ENCODE data around the gene MIPEP. TPM values are rescaled to one million over a fixed set of nuclear protein-coding genes. Genes with fewer than 3 reads are reported as not detected.

Gene MIPEP
- polyA plus RNA-seq, 1 donor (not counting 4 experiments of a cell fraction or from before 2014, with no cell fraction given): 35.0 TPM

DNA sequence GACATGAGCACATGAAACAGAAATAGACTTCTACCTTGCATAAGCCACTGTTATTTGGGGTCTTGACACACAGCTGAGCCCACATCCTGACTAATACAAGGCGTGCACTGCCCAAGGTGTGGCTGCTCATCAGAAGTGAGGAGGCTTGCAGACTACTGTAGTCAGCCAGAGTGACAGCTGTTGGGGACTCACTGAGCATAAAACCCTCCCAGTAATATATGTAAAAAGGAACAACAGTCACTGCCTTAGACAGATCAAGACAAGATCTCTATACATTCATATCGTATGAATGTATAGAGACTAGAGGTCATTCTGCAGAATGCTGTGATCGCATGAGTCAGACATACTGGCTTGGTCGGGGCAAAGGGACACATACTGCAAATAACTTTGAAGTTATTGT lies 12.2 kb upstream of the MIPEP start:
- no peaks in the 10 kb centered on the region for H3K9me3 ChIP-seq (ENCODE audit: control insufficient read depth, low read depth, low read length)
- H3K79me2 ChIP-seq (ENCODE audit: control insufficient read depth, insufficient read depth, low read length): no peaks in the 10 kb centered on the region
- FAIRE-seq: no peak
- H3K27ac ChIP-seq (ENCODE audit: control insufficient read depth, insufficient read depth, low read length): no peak overlapping the region
- no peak overlapping the region for H3K9ac ChIP-seq (ENCODE audit: control insufficient read depth, extremely low read depth, insufficient read depth, low read length)
- H2AFZ ChIP-seq (ENCODE audit: control insufficient read depth, low read length): no peak overlapping the region
- no peaks in the 10 kb centered on the region for H3K36me3 ChIP-seq (ENCODE audit: control insufficient read depth in 2 of 2, extremely low read depth in 1 of 2, insufficient read depth in 2 of 2, low read length in 2 of 2)
- no peaks in the 10 kb centered on the region for H4K20me1 ChIP-seq (ENCODE audit: control insufficient read depth, extremely low read depth, insufficient read depth, low read length)
- no peak for TF ChIP-seq EZH2 (IDR thresholded peaks at IDR 0.05; ENCODE audit: low read length)
- TF ChIP-seq, protein P1, sequence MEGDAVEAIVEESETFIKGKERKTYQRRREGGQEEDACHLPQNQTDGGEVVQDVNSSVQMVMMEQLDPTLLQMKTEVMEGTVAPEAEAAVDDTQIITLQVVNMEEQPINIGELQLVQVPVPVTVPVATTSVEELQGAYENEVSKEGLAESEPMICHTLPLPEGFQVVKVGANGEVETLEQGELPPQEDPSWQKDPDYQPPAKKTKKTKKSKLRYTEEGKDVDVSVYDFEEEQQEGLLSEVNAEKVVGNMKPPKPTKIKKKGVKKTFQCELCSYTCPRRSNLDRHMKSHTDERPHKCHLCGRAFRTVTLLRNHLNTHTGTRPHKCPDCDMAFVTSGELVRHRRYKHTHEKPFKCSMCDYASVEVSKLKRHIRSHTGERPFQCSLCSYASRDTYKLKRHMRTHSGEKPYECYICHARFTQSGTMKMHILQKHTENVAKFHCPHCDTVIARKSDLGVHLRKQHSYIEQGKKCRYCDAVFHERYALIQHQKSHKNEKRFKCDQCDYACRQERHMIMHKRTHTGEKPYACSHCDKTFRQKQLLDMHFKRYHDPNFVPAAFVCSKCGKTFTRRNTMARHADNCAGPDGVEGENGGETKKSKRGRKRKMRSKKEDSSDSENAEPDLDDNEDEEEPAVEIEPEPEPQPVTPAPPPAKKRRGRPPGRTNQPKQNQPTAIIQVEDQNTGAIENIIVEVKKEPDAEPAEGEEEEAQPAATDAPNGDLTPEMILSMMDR (optimal IDR thresholded peaks at IDR 0.05 in 1 of 3, IDR thresholded peaks at IDR 0.05 in 1 of 3, conservative IDR thresholded peaks at IDR 0.05 in 1 of 3; ENCODE audit: extremely low read depth in 1 of 3, insufficient read depth in 2 of 3, low read length in 3 of 3): no peak
- H3K4me3 ChIP-seq (ENCODE audit: control insufficient read depth in 2 of 3, extremely low read depth in 1 of 3, insufficient read depth in 2 of 3, low read depth in 1 of 3, low read length in 3 of 3): no peak overlapping the region
- peak; percentile 9 for DNase-seq (ENCODE audit: low read depth, low spot score)
- peaks cover 13% of the 10 kb centered on the region for H3K4me1 ChIP-seq (ENCODE audit: control insufficient read depth, extremely low read depth, insufficient read depth, low read length)
- no peaks in the 10 kb centered on the region for H3K9me1 ChIP-seq (ENCODE audit: control insufficient read depth, extremely low read depth, insufficient read depth, low read length)
- H3K27me3 ChIP-seq (ENCODE audit: control insufficient read depth, extremely low read depth, insufficient read depth, low read length): peaks cover 17% of the 10 kb centered on the region
- dilution Hi-C loops (cut with MboI; ENCODE audit: extremely low pct_ligation_motif_present, low sequenced_read_pairs): no loop called here
- H3K4me2 ChIP-seq (ENCODE audit: control insufficient read depth, extremely low read depth, insufficient read depth, low read depth, low read length): peak overlapping the region; percentile 37

DNA sequence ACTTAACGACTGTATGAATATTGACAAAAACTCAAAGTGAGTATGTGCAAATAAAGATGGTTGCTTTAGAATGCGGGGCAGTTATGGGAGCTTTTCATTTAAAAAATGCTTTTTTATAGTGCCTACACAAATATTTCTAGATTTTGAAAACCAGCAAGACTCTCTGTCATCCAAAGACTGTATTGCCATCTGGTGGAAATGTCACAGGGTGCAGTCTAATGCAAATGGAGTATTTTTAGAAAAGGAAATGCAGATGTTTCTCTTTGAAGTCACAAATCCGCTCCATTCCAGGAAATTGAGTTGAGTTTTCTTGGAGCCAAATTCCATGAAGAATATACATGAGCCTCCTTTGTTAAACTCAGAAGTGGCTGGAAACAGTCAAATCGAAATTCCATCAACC lies 10.4 kb upstream of the MIPEP start:
- Histone ChIP-seq H3K9me1 (ENCODE audit: control insufficient read depth, extremely low read depth, insufficient read depth, low read length) (no peaks in the 10 kb centered on the region), H3K9me3 (ENCODE audit: control insufficient read depth, low read depth, low read length) (no peaks in the 10 kb centered on the region), H3K4me3 (ENCODE audit: control insufficient read depth in 2 of 3, extremely low read depth in 1 of 3, insufficient read depth in 2 of 3, low read depth in 1 of 3, low read length in 3 of 3) (no peak overlapping the region), H3K4me1 (ENCODE audit: control insufficient read depth, extremely low read depth, insufficient read depth, low read length) (peaks cover 13% of the 10 kb centered on the region), H3K27me3 (ENCODE audit: control insufficient read depth, extremely low read depth, insufficient read depth, low read length) (peaks cover 17% of the 10 kb centered on the region), H3K27ac (ENCODE audit: control insufficient read depth, insufficient read depth, low read length) (no peak overlapping the region), H3K36me3 (ENCODE audit: control insufficient read depth in 2 of 2, extremely low read depth in 1 of 2, insufficient read depth in 2 of 2, low read length in 2 of 2) (no peaks in the 10 kb centered on the region), H3K79me2 (ENCODE audit: control insufficient read depth, insufficient read depth, low read length) (no peaks in the 10 kb centered on the region), H4K20me1 (ENCODE audit: control insufficient read depth, extremely low read depth, insufficient read depth, low read length) (no peaks in the 10 kb centered on the region), H3K4me2 (ENCODE audit: control insufficient read depth, extremely low read depth, insufficient read depth, low read depth, low read length) (no peak overlapping the region), H2AFZ (ENCODE audit: control insufficient read depth, low read length) (no peak overlapping the region), H3K9ac (ENCODE audit: control insufficient read depth, extremely low read depth, insufficient read depth, low read length) (no peak overlapping the region)
- no peak for TF ChIP-seq EZH2 (IDR thresholded peaks at IDR 0.05; ENCODE audit: low read length)
- TF ChIP-seq, protein P1 (optimal IDR thresholded peaks at IDR 0.05 in 1 of 3, IDR thresholded peaks at IDR 0.05 in 1 of 3, conservative IDR thresholded peaks at IDR 0.05 in 1 of 3; ENCODE audit: extremely low read depth in 1 of 3, insufficient read depth in 2 of 3, low read length in 3 of 3): peak in 2 of 3 experiments; percentile 37 to 41
- DNase-seq (ENCODE audit: low read depth, low spot score) (no peak), FAIRE-seq (peak; percentile 36)
- dilution Hi-C loops (cut with MboI; ENCODE audit: extremely low pct_ligation_motif_present, low sequenced_read_pairs): no loop called here
